Activated CD8-positive, alpha-beta memory T cell treated with anti-CD3 and anti-CD28 coated beads for 36 hours (primary cell): ENCODE results near the gene LVRN. TPM values are rescaled to one million over a fixed set of nuclear protein-coding genes. Genes with fewer than 3 reads are reported as not detected.

Source experiments
- CTCF ChIA-PET: fragments of 350-600 bp; sonication (Branson Sonifier 250); formaldehyde crosslinking; loops from one replicate; lab custom pipeline; 2021; ENCODE audit warnings: antibody characterized with exemption; lab: Charles Lee
- POLR2A ChIA-PET: fragments of 350-600 bp; sonication (Branson Sonifier 250); formaldehyde crosslinking; loops from one replicate; lab custom pipeline; 2021; ENCODE audit warnings: antibody characterized with exemption; lab: Charles Lee
- total RNA-seq, 2 experiments: library from RNA; stranded (reverse); gene quantifications; one replicate each; pipeline ENCODE4 v1.2.3, GENCODE V29; 2021

LVRN gene
- total RNA-seq, 2 experiments from 2014 or later, result not detected

- POLR2A ChIA-PET, result no interaction called here
- CTCF ChIA-PET, result no interaction called here
Measured at GRCh38 chr5:115952588-115952987, 9.7 kb upstream of the LVRN start.

DNA sequence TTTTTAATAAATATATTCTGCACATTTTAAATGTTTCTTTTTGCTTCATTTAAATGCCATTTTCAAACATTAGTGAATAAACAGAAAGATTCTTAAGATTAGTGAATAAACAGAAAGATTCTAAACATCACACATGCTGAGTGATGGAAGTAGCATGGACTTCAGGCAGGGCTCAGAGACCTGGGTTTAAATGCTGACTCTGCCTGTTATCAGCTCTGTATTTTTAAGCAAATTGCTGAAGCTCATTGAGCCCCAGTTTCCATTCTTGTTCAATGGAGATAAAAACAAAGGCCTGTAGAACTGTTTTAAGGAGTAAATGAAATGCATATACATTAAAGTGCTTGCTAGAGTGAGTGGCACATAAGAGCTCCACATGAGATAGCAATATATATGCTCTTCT is 8.1 kb upstream of the LVRN start:
- ChIA-PET CTCF (no interaction called here), POLR2A (no interaction called here)

- POLR2A ChIA-PET, result no interaction called here
- CTCF ChIA-PET, result no interaction called here
Measured at GRCh38 chr5:115956957-115957356, 5.3 kb upstream of the LVRN start.

DNA sequence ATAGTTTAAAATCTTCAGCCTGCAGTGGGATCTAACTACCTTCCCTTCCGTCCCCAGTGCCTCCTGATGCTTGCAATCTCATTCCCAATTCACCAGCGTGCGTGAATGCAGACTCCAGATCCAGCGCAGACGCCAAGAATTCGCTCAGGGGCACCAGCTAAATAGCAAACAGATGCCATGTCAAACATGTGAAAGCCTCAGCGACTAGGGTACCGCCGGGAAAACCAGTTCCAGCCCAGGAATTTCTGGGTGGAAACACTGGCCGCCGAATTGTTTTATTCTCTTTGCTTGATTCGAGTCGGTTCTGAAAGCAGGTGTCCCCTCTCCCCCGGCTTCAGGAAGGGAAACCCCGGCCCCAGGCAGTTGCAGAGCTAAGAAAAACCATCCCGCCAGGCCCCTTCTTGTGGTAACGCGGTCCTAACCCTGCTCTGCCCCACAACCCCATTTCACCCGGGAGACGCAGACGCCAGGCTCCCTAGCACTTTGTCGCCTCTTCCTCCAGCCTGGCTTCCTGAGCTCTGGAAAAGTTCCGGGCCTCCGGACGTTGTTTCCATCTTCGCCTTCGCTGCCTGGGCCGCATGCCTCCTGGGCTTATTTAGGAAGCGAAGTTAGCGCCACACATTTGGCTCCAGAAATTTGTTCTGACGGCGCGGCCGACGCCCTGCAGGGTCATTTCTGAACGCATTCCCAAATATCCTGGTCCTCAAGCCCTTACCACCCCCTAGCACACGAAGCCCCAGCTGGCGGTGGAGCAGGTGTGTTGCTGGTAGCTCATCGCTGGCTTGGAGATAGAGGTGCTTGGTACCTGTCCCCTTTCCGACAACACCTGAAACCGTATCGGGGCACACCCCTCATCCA is 665 bp upstream of the LVRN start:
- POLR2A ChIA-PET, result no interaction called here
- CTCF ChIA-PET, result no interaction called here

- ChIA-PET POLR2A (no interaction called here), CTCF (no interaction called here)
Measured at GRCh38 chr5:115962565-115963402, 509 bp downstream of the LVRN start.

- POLR2A ChIA-PET, result no interaction called here
Measured at GRCh38 chr5:115963566-115963965, 1.3 kb downstream of the LVRN start.

GRCh38 chr5:115968770-115969169 is 6.5 kb downstream of the LVRN start:
- ChIA-PET POLR2A (no interaction called here), CTCF (no interaction called here)

More at GRCh38 chr5:115963566-115963965, 1.3 kb downstream of the LVRN start:
- CTCF ChIA-PET, result no interaction called here

DNA sequence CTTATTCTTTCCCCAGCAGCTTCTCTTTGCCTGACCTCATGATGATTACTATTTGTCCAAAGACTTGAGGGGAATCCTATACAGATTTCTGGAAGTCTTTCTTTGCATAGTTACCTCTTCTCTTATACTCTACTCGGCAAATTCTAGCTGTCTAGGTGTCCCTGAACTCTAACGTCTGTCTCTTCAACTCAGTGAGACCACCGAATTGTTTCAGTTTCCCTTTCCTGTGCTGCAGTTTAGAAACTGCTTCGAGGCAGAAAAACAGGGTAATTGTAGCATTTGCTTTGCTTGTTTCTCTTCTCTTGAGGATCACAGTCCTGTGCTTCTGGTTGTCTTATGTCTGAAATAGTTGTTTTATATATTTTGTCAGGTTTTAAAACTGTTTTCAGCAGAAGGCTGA is 14.8 kb downstream of the LVRN start:
- ChIA-PET POLR2A (no interaction called here), CTCF (no interaction called here)

GRCh38 chr5:115977988-115978387 is 15.7 kb downstream of the LVRN start:
- CTCF ChIA-PET, result no interaction called here
- POLR2A ChIA-PET, result no interaction called here

GRCh38 chr5:115978779-115979178 is 16.5 kb downstream of the LVRN start:
- ChIA-PET CTCF (no interaction called here), POLR2A (no interaction called here)

GRCh38 chr5:115979201-115980041 is 17.1 kb downstream of the LVRN start:
- ChIA-PET POLR2A (no interaction called here), CTCF (no interaction called here)

DNA sequence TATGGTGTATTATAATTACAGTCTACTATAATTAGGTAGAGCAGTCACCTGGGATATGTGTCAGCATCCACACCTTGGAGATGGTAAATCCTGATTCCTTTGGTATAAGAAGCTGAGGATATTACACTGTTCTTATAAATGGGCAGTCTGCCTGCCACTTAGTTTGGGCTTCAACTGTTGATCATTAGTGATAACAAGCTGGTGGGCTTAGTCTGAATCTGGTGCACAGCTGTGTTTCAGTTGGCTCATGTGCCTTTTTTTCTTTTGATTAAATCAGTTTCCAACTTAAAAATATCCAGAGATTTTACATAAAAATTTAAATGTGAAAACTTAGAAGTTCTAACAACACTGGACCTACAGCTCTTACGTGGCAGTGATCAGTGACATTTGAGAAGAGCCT is 21.2 kb downstream of the LVRN start:
- ChIA-PET POLR2A (no interaction called here), CTCF (no interaction called here)

DNA sequence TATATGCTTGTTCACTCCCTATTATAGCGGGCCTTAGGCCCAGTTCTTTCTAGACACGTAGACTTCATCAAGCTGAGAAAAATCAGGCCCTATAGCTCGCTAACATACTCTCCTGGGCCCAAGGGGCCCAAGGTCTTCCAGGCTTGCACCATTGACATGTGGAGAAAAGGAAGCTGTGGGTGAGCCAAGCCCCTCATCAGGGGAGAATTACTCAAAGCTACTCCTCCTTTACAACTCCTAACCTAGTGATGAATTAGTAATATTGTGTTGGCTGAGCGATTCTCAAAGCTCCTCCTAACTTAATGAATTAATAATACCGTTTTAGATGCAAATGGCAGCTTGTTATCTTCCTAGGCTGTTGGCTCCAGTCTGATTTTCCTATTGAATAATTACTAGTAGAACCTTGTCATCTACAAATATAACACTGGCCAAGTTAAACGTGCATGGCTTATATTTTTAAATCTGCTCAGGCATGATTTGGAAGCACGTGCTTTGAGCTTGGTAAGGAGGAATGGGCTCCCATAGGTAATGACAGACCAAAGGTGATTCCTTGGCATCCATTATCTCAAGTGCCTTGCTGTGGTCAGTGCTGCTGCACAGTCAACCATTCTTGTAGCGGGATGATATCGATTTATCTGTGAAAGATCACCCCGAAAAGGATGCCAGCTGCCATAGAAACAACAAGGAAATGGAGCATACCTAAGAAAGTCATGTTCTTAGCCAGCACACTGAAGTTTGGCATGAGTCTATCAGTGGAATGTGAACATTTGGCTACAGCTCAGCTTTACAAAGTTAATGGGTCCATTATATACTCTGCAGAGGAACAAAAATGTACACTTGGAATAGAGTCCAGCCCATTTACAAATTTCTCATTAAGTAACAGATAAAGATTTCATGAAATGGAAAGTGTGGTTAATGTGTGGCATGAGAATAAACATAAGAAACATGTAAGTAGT is 23.8 kb downstream of the LVRN start:
- CTCF ChIA-PET, result no interaction called here
- POLR2A ChIA-PET, result no interaction called here

- CTCF ChIA-PET, result no interaction called here
- POLR2A ChIA-PET, result no interaction called here
Measured at GRCh38 chr5:115988002-115988401, 25.7 kb downstream of the LVRN start.

DNA sequence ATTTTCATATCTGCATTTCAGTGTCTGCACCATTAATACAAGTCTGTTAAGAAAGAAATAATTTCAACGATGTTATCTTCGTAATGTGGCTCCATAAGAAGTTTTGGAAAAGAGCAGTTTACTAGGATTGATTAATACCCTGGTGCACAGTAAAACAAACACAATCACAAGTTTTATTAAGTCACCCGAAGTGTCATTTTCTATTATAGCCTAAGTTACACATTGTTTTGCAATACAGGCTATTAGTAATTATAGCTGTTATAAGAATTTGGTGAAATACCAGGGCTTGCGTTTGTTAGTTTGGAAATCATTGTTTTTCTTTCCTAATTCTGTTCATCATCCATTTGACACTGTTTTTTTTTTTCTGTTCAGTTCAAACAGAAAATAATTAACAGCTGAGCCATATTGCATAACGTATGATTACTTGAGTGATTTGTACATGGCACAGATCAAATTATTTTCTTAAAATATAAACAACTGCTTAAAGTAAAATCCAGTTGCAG is 30.6 kb downstream of the LVRN start:
- ChIA-PET CTCF (no interaction called here), POLR2A (no interaction called here)

DNA sequence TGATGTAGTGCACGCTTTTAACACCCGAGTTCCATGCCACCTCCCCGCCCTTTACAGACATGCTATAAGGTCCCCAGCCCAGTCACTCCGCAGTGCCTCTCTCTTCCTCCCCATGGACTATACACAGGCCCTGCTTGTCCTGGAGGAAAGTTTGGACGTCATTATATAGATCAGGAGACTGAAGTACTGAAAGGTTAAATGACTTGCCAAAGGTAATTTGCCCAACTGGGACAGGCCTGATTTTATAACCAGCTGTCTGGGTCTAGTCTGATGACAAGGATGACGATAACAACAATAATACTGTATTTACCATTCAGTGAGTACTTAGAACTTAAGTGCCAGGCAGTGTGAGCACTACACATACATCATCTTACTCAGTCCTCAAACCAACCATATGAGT is 33.1 kb downstream of the LVRN start:
- ChIA-PET CTCF (no interaction called here), POLR2A (no interaction called here)

- ChIA-PET CTCF (no interaction called here), POLR2A (no interaction called here)
Measured at GRCh38 chr5:116002116-116002906, 40.0 kb downstream of the LVRN start.

DNA sequence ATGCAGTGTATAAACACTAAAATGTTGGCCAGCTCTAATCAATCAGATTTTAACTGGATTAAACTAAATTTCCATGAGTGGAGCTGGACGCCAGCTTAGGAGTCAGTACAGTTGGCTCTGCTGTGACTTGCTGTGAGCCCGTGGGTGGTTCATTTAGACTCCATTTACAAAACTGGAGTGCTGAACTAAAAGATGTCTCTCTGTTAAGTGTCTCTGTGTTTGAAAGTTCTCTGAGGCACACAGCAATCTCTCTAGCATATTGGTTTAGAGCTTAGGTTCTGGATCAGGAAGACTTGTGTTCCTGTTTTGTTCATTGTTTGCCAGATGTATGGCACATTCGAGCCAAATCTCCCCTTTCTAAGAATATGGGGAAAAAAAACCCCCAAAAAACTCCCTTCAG is 42.0 kb downstream of the LVRN start:
- CTCF ChIA-PET, result no interaction called here
- POLR2A ChIA-PET, result no interaction called here
